Measurements from ENCODE around the gene FRK. TPM values are rescaled to one million over a fixed set of nuclear protein-coding genes. Genes with fewer than 3 reads are reported as not detected.

Gene FRK
- total RNA-seq, 1 experiment from 2014 or later = 17.2 TPM

DNA sequence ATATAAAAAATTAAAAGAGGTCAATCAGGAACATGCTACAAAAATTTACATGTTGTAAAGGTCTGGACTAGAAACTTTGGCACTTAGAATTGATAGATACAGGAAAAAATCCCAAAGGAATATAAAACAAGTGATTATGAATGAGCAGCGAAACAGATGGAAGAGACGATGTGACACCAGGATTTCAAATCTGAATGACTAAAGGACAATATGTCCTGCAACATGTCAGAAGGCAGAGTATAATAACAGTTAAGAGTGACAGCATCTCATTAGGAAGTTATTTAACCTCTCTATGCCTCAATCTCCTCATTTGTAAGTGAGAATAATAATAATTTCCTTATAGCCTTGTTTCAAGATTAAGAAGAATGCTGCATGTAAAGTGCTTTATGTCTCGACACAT, 50.3 kb downstream of the FRK start:
- H3K9me3 ChIP-seq (ENCODE audit: insufficient read depth, low read depth) = peaks cover 7% of the 10 kb centered on the region; the same call in 1 of the 2 replicates
- no peak overlapping the region for H3K4me3 ChIP-seq
- H3K9me2 ChIP-seq (ENCODE audit: insufficient read depth) = no peaks in the 10 kb centered on the region
- CTCF ChIA-PET = interaction anchor here (0.9 to 1.4 kb wide), 4 partner anchors 47 to 86 kb away, joined by 3 to 5 read pairs (median 4); no protein-coding TSS in a partner anchor
- no TSS peak for BruUV-seq (replicated peaks)
- POLR2A ChIA-PET (ENCODE audit: unreplicated experiment) = no interaction called here
- intact Hi-C loops (cut with micrococcal nuclease; ENCODE audit: unreplicated experiment) = loop anchor here (2.0 to 5.0 kb wide), 2 partner anchors 24 to 202 kb away; no protein-coding TSS in a partner anchor
- H3K36me3 ChIP-seq (ENCODE audit: low read depth) = no peaks in the 10 kb centered on the region
- no peak overlapping the region for H3K4me2 ChIP-seq
- H2AFZ ChIP-seq = no peak overlapping the region
- peaks cover 8% of the 10 kb centered on the region; the same call in 1 of the 2 replicates for H3F3A ChIP-seq (ENCODE audit: insufficient read depth, low read depth)
- H3K79me2 ChIP-seq (ENCODE audit: low read depth) = peaks cover 14% of the 10 kb centered on the region; the same call in 1 of the 2 replicates
- H3K27ac ChIP-seq = no peak overlapping the region
- peaks cover 36% of the 10 kb centered on the region for H3K4me1 ChIP-seq (replicated peaks; ENCODE audit: insufficient read depth)
- H3K27me3 ChIP-seq (ENCODE audit: insufficient read depth, low read depth) = no peaks in the 10 kb centered on the region
- DNase-seq = no peak
- TF ChIP-seq EZH2 (IDR thresholded peaks at IDR 0.05; ENCODE audit: low read depth) = no peak
- TF ChIP-seq, protein P1, sequence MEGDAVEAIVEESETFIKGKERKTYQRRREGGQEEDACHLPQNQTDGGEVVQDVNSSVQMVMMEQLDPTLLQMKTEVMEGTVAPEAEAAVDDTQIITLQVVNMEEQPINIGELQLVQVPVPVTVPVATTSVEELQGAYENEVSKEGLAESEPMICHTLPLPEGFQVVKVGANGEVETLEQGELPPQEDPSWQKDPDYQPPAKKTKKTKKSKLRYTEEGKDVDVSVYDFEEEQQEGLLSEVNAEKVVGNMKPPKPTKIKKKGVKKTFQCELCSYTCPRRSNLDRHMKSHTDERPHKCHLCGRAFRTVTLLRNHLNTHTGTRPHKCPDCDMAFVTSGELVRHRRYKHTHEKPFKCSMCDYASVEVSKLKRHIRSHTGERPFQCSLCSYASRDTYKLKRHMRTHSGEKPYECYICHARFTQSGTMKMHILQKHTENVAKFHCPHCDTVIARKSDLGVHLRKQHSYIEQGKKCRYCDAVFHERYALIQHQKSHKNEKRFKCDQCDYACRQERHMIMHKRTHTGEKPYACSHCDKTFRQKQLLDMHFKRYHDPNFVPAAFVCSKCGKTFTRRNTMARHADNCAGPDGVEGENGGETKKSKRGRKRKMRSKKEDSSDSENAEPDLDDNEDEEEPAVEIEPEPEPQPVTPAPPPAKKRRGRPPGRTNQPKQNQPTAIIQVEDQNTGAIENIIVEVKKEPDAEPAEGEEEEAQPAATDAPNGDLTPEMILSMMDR (conservative IDR thresholded peaks at IDR 0.05) = no peak
- H4K20me1 ChIP-seq (ENCODE audit: insufficient read depth) = no peaks in the 10 kb centered on the region

DNA sequence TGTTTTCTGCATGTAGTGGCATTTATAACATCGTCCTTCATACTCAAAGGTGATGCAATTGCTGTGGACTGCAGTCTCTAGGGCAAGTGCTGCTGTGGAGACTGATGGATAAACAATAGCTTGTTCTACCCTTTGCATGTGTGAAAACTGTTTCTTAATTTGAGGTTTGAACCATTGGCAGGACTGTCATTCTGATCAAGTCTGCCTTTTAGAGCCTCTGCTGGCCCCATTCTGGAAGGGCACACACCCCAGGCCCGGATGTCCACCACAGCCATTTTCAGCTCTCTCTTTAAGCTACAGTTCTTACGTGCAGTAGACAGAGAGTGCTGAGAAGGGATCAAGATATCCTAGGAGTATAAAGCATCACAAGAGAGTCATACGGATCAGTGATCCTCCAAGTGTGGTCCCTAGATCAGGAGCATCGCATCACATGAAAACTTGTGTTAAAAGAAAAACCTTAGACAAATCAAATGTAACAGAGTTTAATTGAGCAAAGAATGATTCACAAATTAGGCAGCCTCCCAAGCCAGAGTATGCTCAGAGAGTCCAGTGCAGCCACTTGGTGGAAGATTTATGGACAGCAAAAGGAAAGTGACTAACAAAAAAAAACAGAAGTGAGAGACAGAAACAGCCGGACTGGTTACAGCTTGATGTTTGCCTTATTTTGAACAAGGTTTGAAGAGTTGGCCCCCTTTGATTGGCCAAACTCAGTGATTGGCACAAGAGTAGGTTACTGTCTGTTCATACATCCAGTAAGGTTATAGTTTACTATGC, 52.0 kb downstream of the FRK start:
- H4K20me1 ChIP-seq (ENCODE audit: insufficient read depth) = no peaks in the 10 kb centered on the region

More for the DNA sequence above, 52.0 kb downstream of the FRK start:
- ChIA-PET CTCF (no interaction called here), POLR2A (ENCODE audit: unreplicated experiment) (interaction anchor here (0.6 to 0.8 kb wide), 2 partner anchors 52 to 92 kb away, joined by 3 to 7 read pairs; partner anchors contain the start of genes FRK and NT5DC1)
- Histone ChIP-seq H3K36me3 (ENCODE audit: low read depth) (no peaks in the 10 kb centered on the region), H3K9me2 (ENCODE audit: insufficient read depth) (no peaks in the 10 kb centered on the region), H3K9me3 (ENCODE audit: insufficient read depth, low read depth) (no peaks in the 10 kb centered on the region), H3K27ac (no peak overlapping the region), H3K4me1 (replicated peaks; ENCODE audit: insufficient read depth) (peaks cover 28% of the 10 kb centered on the region), H3K4me2 (no peak overlapping the region), H3F3A (ENCODE audit: insufficient read depth, low read depth) (peaks cover 8% of the 10 kb centered on the region; the same call in 1 of the 2 replicates), H3K27me3 (ENCODE audit: insufficient read depth, low read depth) (no peaks in the 10 kb centered on the region), H2AFZ (no peak overlapping the region), H3K4me3 (no peak overlapping the region), H3K79me2 (ENCODE audit: low read depth) (peaks cover 7% of the 10 kb centered on the region; the same call in 1 of the 2 replicates)
- no peak for DNase-seq
- TF ChIP-seq, protein P1 (conservative IDR thresholded peaks at IDR 0.05) = no peak
- TF ChIP-seq EZH2 (IDR thresholded peaks at IDR 0.05; ENCODE audit: low read depth) = no peak
- BruUV-seq (replicated peaks) = no TSS peak
- intact Hi-C loops (cut with micrococcal nuclease; ENCODE audit: unreplicated experiment) = no loop called here
